ENCODE results near the gene UTP4.
"Not testable (repeated sequence)": the region's sequence is repeated elsewhere in the genome, so short reads cannot be mapped to it uniquely, and the experiment has no call there.

UTP4 gene

DNA sequence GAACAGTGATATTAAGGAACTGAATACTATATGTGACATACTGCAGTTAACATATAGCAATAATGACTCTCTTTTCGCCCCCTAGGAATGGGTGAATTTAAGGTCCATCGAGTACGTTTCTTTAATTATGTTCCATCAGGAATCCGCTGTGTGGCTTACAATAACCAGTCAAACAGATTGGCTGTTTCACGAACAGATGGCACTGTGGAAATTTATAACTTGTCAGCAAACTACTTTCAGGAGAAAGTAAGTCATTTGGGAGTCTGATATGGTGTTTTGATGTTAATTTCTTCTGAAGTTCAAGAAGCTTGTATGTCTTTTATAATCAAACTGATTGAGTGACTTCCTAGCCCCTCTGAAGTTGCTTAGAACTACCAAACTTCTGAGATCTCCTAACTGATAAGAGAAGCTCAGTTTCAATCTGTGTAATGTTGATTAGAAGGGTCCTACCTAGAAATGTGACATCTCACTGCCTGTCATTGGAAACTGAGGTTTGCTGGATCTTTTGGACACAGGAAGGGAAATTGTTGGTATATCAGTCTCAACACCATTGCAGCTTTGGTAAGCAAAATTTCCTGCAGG, 1.0 kb downstream of the UTP4 start:
- Histone ChIP-seq H3K4me1 (ENCODE audit: control insufficient read depth in 1 of 2, insufficient read depth in 2 of 2, low read length in 2 of 2) (peaks cover 8 to 34% of the 10 kb centered on the region in 2 donors), H3K27me3 (ENCODE audit: low read depth, low read length) (no peaks in the 10 kb centered on the region), H3K36me3 (ENCODE audit: control insufficient read depth in 1 of 2, insufficient read depth in 2 of 2, low read length in 2 of 2) (peaks cover 6 to 20% of the 10 kb centered on the region in 2 donors), H3K4me3 (ENCODE audit: low read depth in 1 of 2, low read length in 2 of 2) (peak overlapping the region; percentile 86 to 92), H3K27ac (ENCODE audit: low read length) (no peak overlapping the region), H3K9me3 (ENCODE audit: control insufficient read depth in 1 of 2, low read length in 2 of 2) (no peaks in the 10 kb centered on the region)

DNA sequence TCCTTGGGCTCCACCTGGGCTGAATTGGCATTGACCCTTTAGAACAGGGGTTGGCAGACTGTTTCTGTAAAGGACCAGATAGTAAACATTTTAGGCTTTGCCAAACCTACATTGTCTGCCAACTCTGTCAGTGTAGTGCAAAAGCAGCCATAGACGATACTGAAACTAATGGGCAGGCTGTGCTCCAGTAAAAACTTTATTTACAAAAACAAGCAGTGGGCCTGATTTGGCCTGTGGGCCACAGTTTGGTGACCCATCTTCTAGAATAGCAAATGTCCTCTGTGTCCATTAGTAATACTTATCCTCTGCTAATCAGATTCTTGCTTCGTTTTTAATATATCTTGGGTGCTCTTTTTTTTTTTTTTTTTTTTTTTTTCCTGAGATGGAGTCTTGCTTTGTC, 6.2 kb downstream of the UTP4 start:
- no peak overlapping the region for H3K4me3 ChIP-seq (ENCODE audit: low read depth in 1 of 2, low read length in 2 of 2)
- peaks cover 0 to 8% of the 10 kb centered on the region in 2 donors for H3K4me1 ChIP-seq (ENCODE audit: control insufficient read depth in 1 of 2, insufficient read depth in 2 of 2, low read length in 2 of 2)
- H3K27ac ChIP-seq (ENCODE audit: low read length) = no peak overlapping the region
- H3K9me3 ChIP-seq (ENCODE audit: control insufficient read depth in 1 of 2, low read length in 2 of 2) = no peaks in the 10 kb centered on the region
- H3K36me3 ChIP-seq (ENCODE audit: control insufficient read depth in 1 of 2, insufficient read depth in 2 of 2, low read length in 2 of 2) = peaks cover 37 to 58% of the 10 kb centered on the region in 2 donors
- no peaks in the 10 kb centered on the region for H3K27me3 ChIP-seq (ENCODE audit: low read depth, low read length)

DNA sequence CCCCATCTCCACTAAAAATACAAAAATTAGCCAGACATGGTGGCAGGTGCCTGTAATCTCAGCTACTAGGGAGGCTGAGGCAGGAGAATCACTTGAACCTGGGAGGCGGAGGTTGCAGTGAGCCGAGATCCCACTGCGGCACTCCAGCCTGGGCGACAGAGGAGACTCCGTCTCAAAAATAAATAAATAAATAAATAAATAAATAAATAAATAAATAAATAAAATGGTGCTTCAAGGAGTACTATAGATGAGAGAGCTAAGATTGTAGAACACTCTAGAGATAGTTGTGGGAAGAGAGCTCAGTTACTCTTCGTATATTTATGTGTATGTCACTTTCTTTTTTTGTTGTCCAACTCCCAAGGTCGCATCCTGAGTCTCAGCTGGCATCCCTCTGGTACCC, 7.0 kb downstream of the UTP4 start:
- not testable (repeated sequence) for H3K27me3 ChIP-seq (ENCODE audit: low read depth, low read length); H3K4me1 ChIP-seq (ENCODE audit: control insufficient read depth in 1 of 2, insufficient read depth in 2 of 2, low read length in 2 of 2); H3K9me3 ChIP-seq (ENCODE audit: control insufficient read depth in 1 of 2, low read length in 2 of 2); H3K27ac ChIP-seq (ENCODE audit: low read length); H3K4me3 ChIP-seq (ENCODE audit: low read depth in 1 of 2, low read length in 2 of 2)
- peaks cover 39 to 64% of the 10 kb centered on the region in 2 donors for H3K36me3 ChIP-seq (ENCODE audit: control insufficient read depth in 1 of 2, insufficient read depth in 2 of 2, low read length in 2 of 2)

DNA sequence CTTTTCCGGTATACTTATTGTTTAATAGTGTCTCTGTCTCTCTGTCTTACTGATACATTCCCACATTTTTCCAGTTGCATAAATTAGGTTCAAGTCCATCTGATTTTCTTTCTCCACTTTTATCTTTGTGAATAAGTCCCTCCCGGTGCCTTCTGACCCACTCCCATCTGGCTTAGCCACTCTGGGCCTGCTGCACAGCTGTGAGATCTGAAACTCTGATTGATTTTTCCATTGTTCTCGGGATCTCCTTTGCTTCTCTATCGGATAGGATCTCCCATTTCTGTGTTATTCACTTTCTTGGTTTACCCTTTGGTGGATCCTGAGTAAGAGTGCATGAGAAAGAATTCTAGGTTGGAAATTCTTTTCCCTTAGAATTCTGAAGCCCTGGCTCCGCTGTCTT, 8.6 kb downstream of the UTP4 start:
- H3K4me3 ChIP-seq (ENCODE audit: low read depth in 1 of 2, low read length in 2 of 2) = no peak overlapping the region
- no peak overlapping the region for H3K27ac ChIP-seq (ENCODE audit: low read length)
- H3K9me3 ChIP-seq (ENCODE audit: control insufficient read depth in 1 of 2, low read length in 2 of 2) = no peaks in the 10 kb centered on the region
- H3K27me3 ChIP-seq (ENCODE audit: low read depth, low read length) = no peaks in the 10 kb centered on the region
- H3K36me3 ChIP-seq (ENCODE audit: control insufficient read depth in 1 of 2, insufficient read depth in 2 of 2, low read length in 2 of 2) = peaks cover 47 to 68% of the 10 kb centered on the region in 2 donors
- H3K4me1 ChIP-seq (ENCODE audit: control insufficient read depth in 1 of 2, insufficient read depth in 2 of 2, low read length in 2 of 2) = no peaks in the 10 kb centered on the region

DNA sequence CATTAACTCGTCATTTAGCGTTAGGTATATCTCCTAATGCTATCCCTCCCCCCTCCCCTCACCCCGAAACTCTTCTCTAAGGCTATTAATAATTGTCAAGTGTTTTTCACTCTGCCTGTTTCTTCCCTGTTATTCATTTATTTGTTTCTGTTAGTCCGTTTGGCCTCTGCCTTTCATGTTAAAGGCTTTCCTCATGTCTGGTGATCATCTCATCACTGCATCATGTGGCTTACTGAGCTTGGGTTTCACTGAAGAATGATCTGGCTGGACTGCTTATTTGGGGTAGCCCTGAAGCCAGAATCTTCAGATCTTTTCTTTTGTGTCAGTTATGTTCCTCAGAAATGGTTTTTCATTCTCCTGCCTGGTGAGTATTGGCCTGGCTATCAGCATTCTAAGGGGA, 9.5 kb downstream of the UTP4 start:
- no peaks in the 10 kb centered on the region for H3K9me3 ChIP-seq (ENCODE audit: control insufficient read depth in 1 of 2, low read length in 2 of 2)
- H3K4me3 ChIP-seq (ENCODE audit: low read depth in 1 of 2, low read length in 2 of 2) = no peak overlapping the region
- no peaks in the 10 kb centered on the region for H3K27me3 ChIP-seq (ENCODE audit: low read depth, low read length)
- H3K4me1 ChIP-seq (ENCODE audit: control insufficient read depth in 1 of 2, insufficient read depth in 2 of 2, low read length in 2 of 2) = no peaks in the 10 kb centered on the region
- H3K36me3 ChIP-seq (ENCODE audit: control insufficient read depth in 1 of 2, insufficient read depth in 2 of 2, low read length in 2 of 2) = peaks cover 47 to 68% of the 10 kb centered on the region in 2 donors
- no peak overlapping the region for H3K27ac ChIP-seq (ENCODE audit: low read length)

DNA sequence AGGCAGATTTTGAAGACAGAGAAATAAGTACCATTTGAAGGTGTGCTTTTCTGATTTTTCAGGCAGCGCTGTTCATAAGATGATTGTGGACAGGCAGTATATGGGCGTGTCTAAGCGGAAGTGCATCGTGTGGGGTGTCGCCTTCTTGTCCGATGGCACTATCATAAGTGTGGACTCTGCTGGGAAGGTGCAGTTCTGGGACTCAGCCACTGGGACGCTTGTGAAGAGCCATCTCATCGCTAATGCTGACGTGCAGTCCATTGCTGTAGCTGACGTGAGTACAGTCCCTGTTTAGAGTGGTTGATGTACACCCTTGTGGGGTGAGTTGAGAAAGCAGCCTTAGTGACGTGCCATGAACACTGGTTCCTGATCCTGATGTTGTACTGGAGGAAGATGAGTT, 10.7 kb downstream of the UTP4 start:
- Histone ChIP-seq H3K27me3 (ENCODE audit: low read depth, low read length) (no peaks in the 10 kb centered on the region), H3K9me3 (ENCODE audit: control insufficient read depth in 1 of 2, low read length in 2 of 2) (no peaks in the 10 kb centered on the region), H3K27ac (ENCODE audit: low read length) (no peak overlapping the region), H3K4me1 (ENCODE audit: control insufficient read depth in 1 of 2, insufficient read depth in 2 of 2, low read length in 2 of 2) (no peaks in the 10 kb centered on the region), H3K4me3 (ENCODE audit: low read depth in 1 of 2, low read length in 2 of 2) (no peak overlapping the region), H3K36me3 (ENCODE audit: control insufficient read depth in 1 of 2, insufficient read depth in 2 of 2, low read length in 2 of 2) (peaks cover 42 to 56% of the 10 kb centered on the region in 2 donors)

DNA sequence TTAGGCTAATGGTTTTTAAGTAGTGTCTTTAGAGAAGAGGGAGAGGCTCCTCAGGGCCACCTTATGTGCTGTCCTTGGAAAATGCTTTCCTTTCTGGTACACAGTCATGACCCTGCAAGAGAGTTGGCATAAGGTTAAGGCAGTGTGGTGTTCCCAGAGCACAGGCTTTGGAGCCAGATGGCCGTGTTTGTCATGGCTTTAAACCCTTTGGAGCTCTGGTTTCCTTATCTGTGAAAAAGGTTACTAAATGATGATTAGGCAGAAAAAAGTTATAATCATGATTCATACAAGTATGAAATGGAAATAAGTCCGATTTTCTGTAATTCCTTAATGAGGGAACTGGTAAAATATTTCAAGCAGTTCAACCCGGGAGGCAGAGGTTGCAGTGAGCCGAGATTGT, 13.2 kb downstream of the UTP4 start:
- H3K27ac ChIP-seq (ENCODE audit: low read length) = no peak overlapping the region
- no peaks in the 10 kb centered on the region for H3K9me3 ChIP-seq (ENCODE audit: control insufficient read depth in 1 of 2, low read length in 2 of 2)
- H3K4me1 ChIP-seq (ENCODE audit: control insufficient read depth in 1 of 2, insufficient read depth in 2 of 2, low read length in 2 of 2) = no peaks in the 10 kb centered on the region
- no peaks in the 10 kb centered on the region for H3K27me3 ChIP-seq (ENCODE audit: low read depth, low read length)
- no peak overlapping the region for H3K4me3 ChIP-seq (ENCODE audit: low read depth in 1 of 2, low read length in 2 of 2)
- H3K36me3 ChIP-seq (ENCODE audit: control insufficient read depth in 1 of 2, insufficient read depth in 2 of 2, low read length in 2 of 2) = peaks cover 38 to 40% of the 10 kb centered on the region in 2 donors

DNA sequence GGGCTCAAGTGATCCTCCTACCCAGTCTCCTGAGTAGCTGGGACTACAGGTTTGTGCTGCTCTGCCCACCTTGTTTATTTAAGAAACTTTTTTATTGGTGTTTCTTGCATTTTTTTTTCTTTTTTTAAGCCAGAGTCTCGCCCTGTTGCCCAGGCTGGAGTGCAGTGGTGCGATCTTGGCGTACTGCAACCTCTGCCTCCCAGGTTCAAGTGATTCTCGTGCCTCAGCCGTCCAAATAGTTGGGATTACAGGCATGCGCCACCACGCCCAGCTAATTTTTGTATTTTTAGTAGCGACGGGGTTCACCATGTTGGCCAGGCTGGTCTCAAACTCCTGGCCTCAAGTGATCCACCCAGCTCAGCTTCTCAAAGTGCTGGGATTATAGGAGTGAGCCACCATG, 17.2 kb downstream of the UTP4 start:
- not testable (repeated sequence) for H3K4me1 ChIP-seq (ENCODE audit: control insufficient read depth in 1 of 2, insufficient read depth in 2 of 2, low read length in 2 of 2); H3K27ac ChIP-seq (ENCODE audit: low read length); H3K27me3 ChIP-seq (ENCODE audit: low read depth, low read length); H3K9me3 ChIP-seq (ENCODE audit: control insufficient read depth in 1 of 2, low read length in 2 of 2); H3K4me3 ChIP-seq (ENCODE audit: low read depth in 1 of 2, low read length in 2 of 2)
- H3K36me3 ChIP-seq (ENCODE audit: control insufficient read depth in 1 of 2, insufficient read depth in 2 of 2, low read length in 2 of 2) = peaks cover 32 to 40% of the 10 kb centered on the region in 2 donors

DNA sequence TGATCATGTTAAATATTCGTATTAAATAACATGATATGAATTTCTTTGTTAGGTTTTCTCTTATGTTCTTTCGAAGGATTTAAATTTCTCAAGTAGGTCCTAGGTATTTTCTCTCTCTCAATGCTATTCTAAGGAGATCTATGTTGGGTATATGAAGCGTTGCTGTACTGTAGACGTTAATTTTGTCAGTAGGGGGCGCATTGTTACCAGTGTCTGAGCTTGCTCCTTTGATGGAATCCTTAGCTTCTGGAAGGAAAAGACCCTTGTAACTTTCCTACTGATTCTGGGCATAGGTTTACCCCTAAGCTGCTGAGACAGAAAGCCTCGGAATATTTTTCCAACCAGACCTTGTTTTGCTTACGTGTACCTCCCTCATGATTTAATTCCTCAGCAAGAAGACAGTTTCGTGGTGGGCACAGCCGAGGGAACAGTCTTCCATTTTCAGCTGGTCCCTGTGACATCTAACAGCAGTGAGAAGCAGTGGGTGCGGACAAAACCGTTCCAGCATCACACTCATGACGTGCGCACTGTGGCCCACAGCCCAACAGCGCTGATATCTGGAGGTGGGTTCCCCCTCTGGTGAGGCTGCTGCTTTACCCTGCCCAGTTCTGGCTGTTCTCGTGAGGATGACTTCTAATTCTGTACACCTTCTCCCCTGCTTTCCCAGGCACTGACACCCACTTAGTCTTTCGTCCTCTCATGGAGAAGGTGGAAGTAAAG, 17.9 kb downstream of the UTP4 start:
- Histone ChIP-seq H3K9me3 (ENCODE audit: control insufficient read depth in 1 of 2, low read length in 2 of 2) (no peaks in the 10 kb centered on the region), H3K27me3 (ENCODE audit: low read depth, low read length) (no peaks in the 10 kb centered on the region), H3K4me1 (ENCODE audit: control insufficient read depth in 1 of 2, insufficient read depth in 2 of 2, low read length in 2 of 2) (no peaks in the 10 kb centered on the region), H3K27ac (ENCODE audit: low read length) (no peak overlapping the region), H3K36me3 (ENCODE audit: control insufficient read depth in 1 of 2, insufficient read depth in 2 of 2, low read length in 2 of 2) (peaks cover 33 to 40% of the 10 kb centered on the region in 2 donors), H3K4me3 (ENCODE audit: low read depth in 1 of 2, low read length in 2 of 2) (no peak overlapping the region)

DNA sequence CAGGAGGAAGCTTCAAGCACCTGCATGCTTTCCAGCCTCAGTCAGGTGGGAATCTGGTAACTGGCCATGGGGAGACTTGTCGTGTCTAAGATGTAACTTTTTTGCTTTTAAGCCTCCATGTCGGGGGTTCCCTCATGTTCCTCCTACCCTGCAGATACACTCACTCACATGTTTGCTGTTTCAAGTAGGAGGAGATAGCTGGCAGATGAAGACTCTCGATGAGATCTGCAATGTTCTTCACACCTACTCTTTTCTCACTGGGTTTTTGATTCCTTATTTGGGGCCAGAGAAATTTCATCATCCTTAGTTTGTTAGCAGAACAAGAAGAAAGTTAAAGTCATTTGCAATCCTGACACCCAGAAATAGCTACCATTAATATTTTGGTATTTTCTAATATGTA, 24.7 kb downstream of the UTP4 start:
- peaks cover 43 to 75% of the 10 kb centered on the region in 2 donors for H3K36me3 ChIP-seq (ENCODE audit: control insufficient read depth in 1 of 2, insufficient read depth in 2 of 2, low read length in 2 of 2)
- no peaks in the 10 kb centered on the region for H3K27me3 ChIP-seq (ENCODE audit: low read depth, low read length)
- no peaks in the 10 kb centered on the region for H3K4me1 ChIP-seq (ENCODE audit: control insufficient read depth in 1 of 2, insufficient read depth in 2 of 2, low read length in 2 of 2)
- H3K27ac ChIP-seq (ENCODE audit: low read length) = no peak overlapping the region
- H3K4me3 ChIP-seq (ENCODE audit: low read depth in 1 of 2, low read length in 2 of 2) = no peak overlapping the region
- no peaks in the 10 kb centered on the region for H3K9me3 ChIP-seq (ENCODE audit: control insufficient read depth in 1 of 2, low read length in 2 of 2)

DNA sequence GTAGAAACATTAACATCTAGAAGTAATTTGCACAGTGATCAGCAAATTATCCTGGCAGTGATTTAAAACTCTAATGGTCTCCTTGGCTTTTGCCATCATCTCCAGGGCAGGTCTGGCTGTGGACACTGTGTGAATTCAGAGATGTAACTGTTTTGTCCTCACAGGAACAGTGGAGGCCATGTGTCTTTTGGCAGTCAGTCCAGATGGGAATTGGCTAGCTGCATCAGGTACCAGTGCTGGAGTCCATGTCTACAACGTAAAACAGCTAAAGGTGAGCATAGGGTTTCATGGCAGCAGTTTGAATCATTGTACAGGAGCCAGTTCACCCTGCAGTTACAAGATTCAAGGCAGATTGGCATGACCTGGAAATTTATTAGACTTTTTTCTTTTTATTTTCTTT, 27.7 kb downstream of the UTP4 start:
- Histone ChIP-seq H3K4me3 (ENCODE audit: low read depth in 1 of 2, low read length in 2 of 2) (no peak overlapping the region), H3K9me3 (ENCODE audit: control insufficient read depth in 1 of 2, low read length in 2 of 2) (no peaks in the 10 kb centered on the region), H3K4me1 (ENCODE audit: control insufficient read depth in 1 of 2, insufficient read depth in 2 of 2, low read length in 2 of 2) (no peaks in the 10 kb centered on the region), H3K36me3 (ENCODE audit: control insufficient read depth in 1 of 2, insufficient read depth in 2 of 2, low read length in 2 of 2) (peaks cover 37 to 68% of the 10 kb centered on the region in 2 donors), H3K27me3 (ENCODE audit: low read depth, low read length) (no peaks in the 10 kb centered on the region), H3K27ac (ENCODE audit: low read length) (no peak overlapping the region)

DNA sequence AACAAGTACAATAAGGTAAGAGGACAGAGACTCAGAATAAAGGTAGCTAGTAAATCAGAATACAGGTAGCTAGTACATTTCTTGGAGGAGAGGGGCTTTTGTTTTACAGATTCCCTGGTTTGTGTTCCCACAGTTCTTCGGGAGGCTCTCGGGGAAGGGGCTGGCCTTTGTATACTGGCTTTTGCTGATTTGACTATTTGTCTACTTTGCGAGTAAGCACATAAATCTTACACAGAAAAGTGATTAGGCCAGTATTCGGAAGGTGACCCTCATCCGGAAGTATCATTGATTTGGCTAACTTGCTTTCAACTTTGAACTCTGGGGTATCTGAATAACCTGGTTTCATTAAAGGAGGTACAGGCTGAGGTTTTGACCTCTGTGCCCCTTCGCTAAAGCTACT, 33.1 kb downstream of the UTP4 start:
- Histone ChIP-seq H3K4me3 (ENCODE audit: low read depth in 1 of 2, low read length in 2 of 2) (no peak overlapping the region), H3K27ac (ENCODE audit: low read length) (no peak overlapping the region), H3K27me3 (ENCODE audit: low read depth, low read length) (no peaks in the 10 kb centered on the region), H3K4me1 (ENCODE audit: control insufficient read depth in 1 of 2, insufficient read depth in 2 of 2, low read length in 2 of 2) (no peaks in the 10 kb centered on the region), H3K36me3 (ENCODE audit: control insufficient read depth in 1 of 2, insufficient read depth in 2 of 2, low read length in 2 of 2) (peaks cover 34 to 51% of the 10 kb centered on the region in 2 donors), H3K9me3 (ENCODE audit: control insufficient read depth in 1 of 2, low read length in 2 of 2) (no peaks in the 10 kb centered on the region)

All from muscle layer of duodenum (tissue), 2 donors.